ENCODE data around the gene TNNI3.

DNA sequence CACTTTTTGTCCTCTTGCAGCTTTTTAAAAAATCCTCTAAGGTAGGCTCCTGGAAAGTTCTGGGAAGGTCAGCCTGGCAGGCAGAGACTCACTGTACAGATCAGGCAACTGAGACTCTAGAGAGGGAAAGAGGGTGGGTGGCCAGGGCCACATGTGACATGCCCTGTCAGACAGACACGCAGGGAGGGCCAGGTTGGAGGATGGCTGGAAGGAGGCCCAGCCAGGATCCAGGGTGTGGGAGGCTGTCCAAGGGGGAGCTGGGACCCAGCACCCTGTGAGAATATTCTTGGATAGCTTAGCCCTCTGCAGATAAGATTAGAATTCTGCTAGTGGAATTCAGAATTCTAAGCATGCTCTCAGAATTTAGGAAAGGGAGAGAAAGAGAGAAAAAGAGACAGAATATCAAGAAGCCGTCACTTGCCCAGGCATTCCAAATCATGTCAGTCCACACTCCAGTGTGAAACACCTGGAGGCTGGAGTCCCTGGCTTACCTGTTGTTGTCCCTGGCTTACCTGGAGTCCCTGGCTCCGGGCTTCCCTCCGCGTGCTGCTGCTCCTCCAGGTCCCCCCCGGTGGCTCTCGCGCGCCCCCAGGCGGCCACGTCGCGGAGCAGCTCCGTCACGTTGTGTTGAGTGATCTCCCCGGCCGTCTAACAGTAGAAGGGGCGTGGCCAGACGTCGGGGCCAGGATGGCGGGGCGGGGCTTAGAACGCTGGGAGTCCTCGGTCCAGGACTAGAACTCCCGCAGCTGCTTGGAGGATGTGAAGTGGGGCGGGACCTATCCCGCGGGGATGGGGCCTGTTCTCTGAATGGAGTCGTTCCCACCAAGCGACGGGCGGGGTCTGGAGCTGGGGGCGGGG lies 2.8 kb upstream of the TNNI3 start:
- no peak for TF ChIP-seq POLR2AphosphoS5 (IDR thresholded peaks at IDR 0.05; ENCODE audit: low read depth, low read length)
- TF ChIP-seq POLR2A (IDR thresholded peaks at IDR 0.05; ENCODE audit: low read depth, low read length) = no peak
- TF ChIP-seq TAF1 (IDR thresholded peaks at IDR 0.05; ENCODE audit: low read depth, low read length) = no peak
- no peak for TF ChIP-seq SPI1 (IDR thresholded peaks at IDR 0.05; ENCODE audit: low read depth, low read length)

Measured in GM12891 (cell line).